ENCODE results near the gene ADO. TPM values are rescaled to one million over a fixed set of nuclear protein-coding genes. Genes with fewer than 3 reads are reported as not detected.

The ADO gene
- total RNA-seq, 1 experiment from 2014 or later = 26.2 TPM

- H4K20me1 ChIP-seq (ENCODE audit: insufficient read depth) = no peaks in the 10 kb centered on the region
- H3K36me3 ChIP-seq (ENCODE audit: control insufficient read depth in 1 of 2, insufficient read depth in 2 of 2, low read length in 2 of 2) = no peaks in the 10 kb centered on the region
- ChIA-PET CTCF (no interaction called here), RAD21 (ENCODE audit: low non-redundant PET in 1 of 2, low total read pairs in 2 of 2, uncharacterized antibody in 2 of 2, unreplicated experiment in 2 of 2) (no interaction called here), POLR2A (no interaction called here)
- no peaks in the 10 kb centered on the region for H3K27me3 ChIP-seq (ENCODE audit: insufficient read depth, low read length)
- H2AFZ ChIP-seq (ENCODE audit: low read depth, low read length, poor library complexity, severe bottlenecking) = no peak overlapping the region
- TF ChIP-seq JUND (IDR thresholded peaks at IDR 0.05) = no peak
- no peak for TF ChIP-seq EZH2 (IDR thresholded peaks at IDR 0.05)
- TF ChIP-seq FOSL1 (IDR thresholded peaks at IDR 0.05; ENCODE audit: low read depth) = no peak
- TF ChIP-seq SRF (IDR thresholded peaks at IDR 0.05; ENCODE audit: low read depth) = no peak
- no peak for TF ChIP-seq SP1 (IDR thresholded peaks at IDR 0.05; ENCODE audit: low read depth)
- no peak for TF ChIP-seq ZBTB33 (IDR thresholded peaks at IDR 0.05; ENCODE audit: extremely low read depth, insufficient replicate concordance, low read length)
- no peak for TF ChIP-seq MAX (IDR thresholded peaks at IDR 0.05)
- no peak for TF ChIP-seq RAD21 (IDR thresholded peaks at IDR 0.05; ENCODE audit: low read depth)
- no peak for TF ChIP-seq YY1 (IDR thresholded peaks at IDR 0.05; ENCODE audit: extremely low read depth, insufficient replicate concordance, low read depth, low read length)
- H3K4me1 ChIP-seq (ENCODE audit: control insufficient read depth in 1 of 2, insufficient read depth in 2 of 2, low read length in 2 of 2) = no peaks in the 10 kb centered on the region
- BruUV-seq (replicated peaks) = no TSS peak
- no peak overlapping the region for H3K4me3 ChIP-seq (replicated peaks in 1 of 2; ENCODE audit: low read depth in 1 of 2, low read length in 2 of 2)
- H3K4me2 ChIP-seq (ENCODE audit: low read length) = no peak overlapping the region
- intact Hi-C loops (cut with micrococcal nuclease) = no loop called here
- no peaks in the 10 kb centered on the region for H3K9me3 ChIP-seq (ENCODE audit: control insufficient read depth in 1 of 2, insufficient read depth in 1 of 2, low read depth in 1 of 2, low read length in 2 of 2)
- no peaks in the 10 kb centered on the region for H3K9me2 ChIP-seq (ENCODE audit: insufficient read depth)
- H3K9ac ChIP-seq (ENCODE audit: low read length) = no peak overlapping the region
- no peak overlapping the region for H3K27ac ChIP-seq (ENCODE audit: low read depth, low read length)
- no peak for DNase-seq (ENCODE audit: low read depth, low spot score)
- no peaks in the 10 kb centered on the region for H3K79me2 ChIP-seq (ENCODE audit: insufficient read depth, low read length)
- ATAC-seq = no peak
Observed at GRCh38 chr10:62788861-62789467, 15.6 kb upstream of the ADO start.
